Keratinocyte (primary cell): ENCODE data around the gene LIN52. TPM values are rescaled to one million over a fixed set of nuclear protein-coding genes. Genes with fewer than 3 reads are reported as not detected.

Source experiments
- DNase-seq: peaks from one replicate; pipeline ENCODE4 v3.0.0-alpha.2; 2011; ENCODE audit warnings: low read depth, missing footprints, low spot score
- FAIRE-seq: peaks from 2 replicates; lab custom pipeline; 2011; peaks lifted over from hg19 to GRCh38; lab: Jason Lieb, UNC
- H2AFZ ChIP-seq: 2 replicates; pipeline ENCODE4 v1.6.0; 2012; ENCODE audit warnings: low read length, control low read depth, inconsistent platforms; ENCODE audit not compliant: control insufficient read depth
- H3K27ac ChIP-seq: 2 replicates; pipeline ENCODE4 v1.5.1; 2011; ENCODE audit warnings: low read length; ENCODE audit not compliant: control insufficient read depth, insufficient read depth
- H3K27me3 ChIP-seq: 3 replicates; pipeline ENCODE4 v1.6.0; 2011; ENCODE audit warnings: low read length; ENCODE audit not compliant: control insufficient read depth, insufficient read depth; ENCODE audit errors: extremely low read depth
- H3K36me3 ChIP-seq, 2 experiments: 2 replicates in 1 of 2; 3 replicates in 1 of 2; pipeline ENCODE4 v1.5.1; 2011; ENCODE audit warnings: low read length in 2 of 2, mild to moderate bottlenecking in 1 of 2; ENCODE audit not compliant: control insufficient read depth in 2 of 2, insufficient read depth in 2 of 2; ENCODE audit errors: extremely low read depth in 1 of 2
- H3K4me1 ChIP-seq: 3 replicates; pipeline ENCODE4 v1.5.1; 2011; ENCODE audit warnings: low read length; ENCODE audit not compliant: control insufficient read depth, insufficient read depth; ENCODE audit errors: extremely low read depth
- H3K4me2 ChIP-seq: 3 replicates; pipeline ENCODE4 v1.6.0; 2011; ENCODE audit warnings: low read depth, low read length; ENCODE audit not compliant: control insufficient read depth, insufficient read depth; ENCODE audit errors: extremely low read depth
- H3K4me3 ChIP-seq, 3 experiments: fragments of 200-600 bp in 1 of 3; sonication (generic) in 1 of 3; 2 replicates in 2 of 3; 3 replicates in 1 of 3; pipeline ENCODE4 v1.5.1; 2011 to 2016; ENCODE audit warnings: low read length in 3 of 3, mild to moderate bottlenecking in 3 of 3, control low read depth in 2 of 3, inconsistent platforms in 1 of 3, low read depth in 1 of 3, mixed read lengths in 1 of 3, mixed run types in 1 of 3, moderate library complexity in 1 of 3; ENCODE audit not compliant: control insufficient read depth in 2 of 3, insufficient read depth in 2 of 3; ENCODE audit errors: extremely low read depth in 1 of 3
- H3K79me2 ChIP-seq: 2 replicates; pipeline ENCODE4 v1.6.0; 2012; ENCODE audit warnings: low read length; ENCODE audit not compliant: control insufficient read depth, insufficient read depth
- H3K9ac ChIP-seq: 3 replicates; pipeline ENCODE4 v1.6.0; 2011; ENCODE audit warnings: low read length; ENCODE audit not compliant: control insufficient read depth, insufficient read depth; ENCODE audit errors: extremely low read depth
- H3K9me1 ChIP-seq: 3 replicates; pipeline ENCODE4 v1.6.0; 2011; ENCODE audit warnings: low read length; ENCODE audit not compliant: control insufficient read depth, insufficient read depth; ENCODE audit errors: extremely low read depth
- H3K9me3 ChIP-seq: 2 replicates; pipeline ENCODE4 v1.5.1; 2012; ENCODE audit warnings: low read depth, low read length; ENCODE audit not compliant: control insufficient read depth
- H4K20me1 ChIP-seq: 3 replicates; pipeline ENCODE4 v1.6.0; 2011; ENCODE audit warnings: low read length; ENCODE audit not compliant: control insufficient read depth, insufficient read depth; ENCODE audit errors: extremely low read depth
- EZH2 ChIP-seq: IDR thresholded peaks from one replicate; pipeline ENCODE4 v1.6.1; 2012; ENCODE audit warnings: inconsistent platforms, mild to moderate bottlenecking, low read length, moderate library complexity
- dilution Hi-C: fragments of 300-500 bp; cut with MboI; formaldehyde crosslinking; loops from one replicate; pipeline ENCODE4 v1.7.0; 2020; ENCODE audit warnings: low sequenced_read_pairs; ENCODE audit not compliant: extremely low pct_ligation_motif_present
- polyA plus RNA-seq, 5 experiments: library from polyadenylated mRNA; depleted of rRNA in 3 of 5; stranded (reverse) in 3 of 5; stranded (forward) in 1 of 5; unstranded in 1 of 5; fragments of >200 nt; gene quantifications; 1 replicate in 1 of 5; 2 replicates in 3 of 5; 3 replicates in 1 of 5; pipeline versions ENCODE4 v1.2.1 to v1.2.3, GENCODE V29; 2011 to 2012; ENCODE audit warnings: missing spikeins in 2 of 5, low read depth in 1 of 5, low replicate concordance in 1 of 5
- TF ChIP-seq, protein P1 (sequence below), 3 experiments: IDR thresholded peaks in 1 of 3; conservative IDR thresholded peaks in 1 of 3; optimal IDR thresholded peaks in 1 of 3; 2 replicates in 2 of 3; 3 replicates in 1 of 3; pipeline versions ENCODE3 to v1.5.1; 2011; ENCODE audit warnings: low read length in 3 of 3, mild to moderate bottlenecking in 3 of 3, moderate library complexity in 2 of 3, control low read depth in 1 of 3, inconsistent platforms in 1 of 3; ENCODE audit not compliant: insufficient read depth in 2 of 3; ENCODE audit errors: extremely low read depth in 1 of 3

Gene LIN52
- polyA plus RNA-seq, 1 donor (not counting 4 experiments of a cell fraction or from before 2014, with no cell fraction given): 6.8 TPM

DNA sequence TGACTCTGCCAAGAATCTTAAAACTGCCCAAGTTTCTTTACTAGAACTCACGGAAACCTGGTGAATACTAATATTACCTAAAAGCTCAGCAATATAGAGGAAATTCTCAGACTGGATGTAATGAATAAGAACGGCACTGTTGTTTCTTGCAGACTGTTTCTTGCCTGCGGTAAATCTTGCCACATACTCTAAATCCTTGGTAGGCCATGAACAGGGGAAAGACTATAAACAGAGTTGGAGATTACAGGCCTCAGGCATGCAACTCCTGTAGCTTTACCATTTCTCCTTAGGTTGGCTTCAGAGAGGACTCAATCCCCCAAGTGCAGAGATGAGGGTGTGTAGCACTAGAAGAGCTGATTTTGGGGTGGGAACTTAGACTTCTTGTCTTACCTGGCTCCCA is 1.6 kb upstream of the LIN52 start:
- Histone ChIP-seq H3K9ac (peak overlapping the region; percentile 92), H4K20me1 (no peaks in the 10 kb centered on the region), H3K79me2 (peaks cover 3% of the 10 kb centered on the region), H3K27me3 (no peaks in the 10 kb centered on the region), H3K4me3 (peak overlapping the region in 2 of 3 experiments; percentile 89 to 98), H3K4me1 (peaks cover 14% of the 10 kb centered on the region), H3K36me3 (no peaks in the 10 kb centered on the region), H3K4me2 (peak overlapping the region; percentile 88), H3K27ac (no peak overlapping the region), H3K9me3 (no peaks in the 10 kb centered on the region), H3K9me1 (no peaks in the 10 kb centered on the region), H2AFZ (peak overlapping the region; percentile 99)
- dilution Hi-C loops: no loop called here
- TF ChIP-seq EZH2: no peak
- TF ChIP-seq, protein P1, sequence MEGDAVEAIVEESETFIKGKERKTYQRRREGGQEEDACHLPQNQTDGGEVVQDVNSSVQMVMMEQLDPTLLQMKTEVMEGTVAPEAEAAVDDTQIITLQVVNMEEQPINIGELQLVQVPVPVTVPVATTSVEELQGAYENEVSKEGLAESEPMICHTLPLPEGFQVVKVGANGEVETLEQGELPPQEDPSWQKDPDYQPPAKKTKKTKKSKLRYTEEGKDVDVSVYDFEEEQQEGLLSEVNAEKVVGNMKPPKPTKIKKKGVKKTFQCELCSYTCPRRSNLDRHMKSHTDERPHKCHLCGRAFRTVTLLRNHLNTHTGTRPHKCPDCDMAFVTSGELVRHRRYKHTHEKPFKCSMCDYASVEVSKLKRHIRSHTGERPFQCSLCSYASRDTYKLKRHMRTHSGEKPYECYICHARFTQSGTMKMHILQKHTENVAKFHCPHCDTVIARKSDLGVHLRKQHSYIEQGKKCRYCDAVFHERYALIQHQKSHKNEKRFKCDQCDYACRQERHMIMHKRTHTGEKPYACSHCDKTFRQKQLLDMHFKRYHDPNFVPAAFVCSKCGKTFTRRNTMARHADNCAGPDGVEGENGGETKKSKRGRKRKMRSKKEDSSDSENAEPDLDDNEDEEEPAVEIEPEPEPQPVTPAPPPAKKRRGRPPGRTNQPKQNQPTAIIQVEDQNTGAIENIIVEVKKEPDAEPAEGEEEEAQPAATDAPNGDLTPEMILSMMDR (optimal IDR thresholded peaks at IDR 0.05 in 1 of 3, IDR thresholded peaks at IDR 0.05 in 1 of 3, conservative IDR thresholded peaks at IDR 0.05 in 1 of 3; ENCODE audit: extremely low read depth in 1 of 3, insufficient read depth in 2 of 3, low read length in 3 of 3): no peak
- no peak for FAIRE-seq
- DNase-seq: no peak

DNA sequence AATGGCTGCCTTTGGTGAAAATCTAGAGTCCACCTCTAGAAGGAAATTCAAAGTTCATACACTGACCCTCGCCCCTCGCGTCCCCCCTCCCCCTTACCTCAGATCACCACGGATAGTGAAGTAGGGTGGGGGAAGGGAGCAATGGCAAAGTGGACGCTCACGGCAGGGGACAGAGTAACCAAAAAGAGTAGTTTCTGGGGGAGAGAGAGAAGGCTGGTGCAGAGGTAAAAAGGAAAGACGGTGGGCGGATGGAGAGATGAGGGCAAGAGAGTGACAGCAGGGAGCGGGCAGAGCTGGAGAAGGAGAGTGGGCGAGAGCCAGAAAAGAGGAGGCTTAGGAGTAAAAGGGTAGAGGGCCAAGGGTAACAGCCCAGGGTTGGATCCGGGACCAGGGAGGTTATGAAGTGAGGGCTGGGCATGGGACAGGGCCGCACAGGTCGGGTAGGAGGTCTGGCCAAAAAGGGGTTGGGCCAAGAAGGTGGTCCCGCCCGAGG is 926 bp upstream of the LIN52 start:
- H3K4me2 ChIP-seq: peak overlapping the region; percentile 88
- no peaks in the 10 kb centered on the region for H3K9me3 ChIP-seq
- peak overlapping the region; percentile 92 for H3K9ac ChIP-seq
- peaks cover 14% of the 10 kb centered on the region for H3K4me1 ChIP-seq
- FAIRE-seq: no peak
- peak overlapping the region; percentile 80 for H3K27ac ChIP-seq
- H2AFZ ChIP-seq: peak overlapping the region; percentile 99
- no peaks in the 10 kb centered on the region for H3K9me1 ChIP-seq
- H3K4me3 ChIP-seq: peak overlapping the region; percentile 55 to 98 (median 89)
- dilution Hi-C loops: no loop called here
- peaks cover 3% of the 10 kb centered on the region for H3K79me2 ChIP-seq
- DNase-seq: no peak
- H3K27me3 ChIP-seq: no peaks in the 10 kb centered on the region
- no peaks in the 10 kb centered on the region for H3K36me3 ChIP-seq
- TF ChIP-seq, protein P1 (optimal IDR thresholded peaks at IDR 0.05 in 1 of 3, IDR thresholded peaks at IDR 0.05 in 1 of 3, conservative IDR thresholded peaks at IDR 0.05 in 1 of 3; ENCODE audit: extremely low read depth in 1 of 3, insufficient read depth in 2 of 3, low read length in 3 of 3): no peak
- TF ChIP-seq EZH2: no peak
- H4K20me1 ChIP-seq: no peaks in the 10 kb centered on the region
